Measurements from ENCODE around the gene TTC17. TPM values are rescaled to one million over a fixed set of nuclear protein-coding genes. Genes with fewer than 3 reads are reported as not detected.
"Not testable (repeated sequence)": the region's sequence is repeated elsewhere in the genome, so short reads cannot be mapped to it uniquely, and the experiment has no call there.

The TTC17 gene, protein sequence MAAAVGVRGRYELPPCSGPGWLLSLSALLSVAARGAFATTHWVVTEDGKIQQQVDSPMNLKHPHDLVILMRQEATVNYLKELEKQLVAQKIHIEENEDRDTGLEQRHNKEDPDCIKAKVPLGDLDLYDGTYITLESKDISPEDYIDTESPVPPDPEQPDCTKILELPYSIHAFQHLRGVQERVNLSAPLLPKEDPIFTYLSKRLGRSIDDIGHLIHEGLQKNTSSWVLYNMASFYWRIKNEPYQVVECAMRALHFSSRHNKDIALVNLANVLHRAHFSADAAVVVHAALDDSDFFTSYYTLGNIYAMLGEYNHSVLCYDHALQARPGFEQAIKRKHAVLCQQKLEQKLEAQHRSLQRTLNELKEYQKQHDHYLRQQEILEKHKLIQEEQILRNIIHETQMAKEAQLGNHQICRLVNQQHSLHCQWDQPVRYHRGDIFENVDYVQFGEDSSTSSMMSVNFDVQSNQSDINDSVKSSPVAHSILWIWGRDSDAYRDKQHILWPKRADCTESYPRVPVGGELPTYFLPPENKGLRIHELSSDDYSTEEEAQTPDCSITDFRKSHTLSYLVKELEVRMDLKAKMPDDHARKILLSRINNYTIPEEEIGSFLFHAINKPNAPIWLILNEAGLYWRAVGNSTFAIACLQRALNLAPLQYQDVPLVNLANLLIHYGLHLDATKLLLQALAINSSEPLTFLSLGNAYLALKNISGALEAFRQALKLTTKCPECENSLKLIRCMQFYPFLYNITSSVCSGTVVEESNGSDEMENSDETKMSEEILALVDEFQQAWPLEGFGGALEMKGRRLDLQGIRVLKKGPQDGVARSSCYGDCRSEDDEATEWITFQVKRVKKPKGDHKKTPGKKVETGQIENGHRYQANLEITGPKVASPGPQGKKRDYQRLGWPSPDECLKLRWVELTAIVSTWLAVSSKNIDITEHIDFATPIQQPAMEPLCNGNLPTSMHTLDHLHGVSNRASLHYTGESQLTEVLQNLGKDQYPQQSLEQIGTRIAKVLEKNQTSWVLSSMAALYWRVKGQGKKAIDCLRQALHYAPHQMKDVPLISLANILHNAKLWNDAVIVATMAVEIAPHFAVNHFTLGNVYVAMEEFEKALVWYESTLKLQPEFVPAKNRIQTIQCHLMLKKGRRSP
- total RNA-seq, result 127 TPM

DNA sequence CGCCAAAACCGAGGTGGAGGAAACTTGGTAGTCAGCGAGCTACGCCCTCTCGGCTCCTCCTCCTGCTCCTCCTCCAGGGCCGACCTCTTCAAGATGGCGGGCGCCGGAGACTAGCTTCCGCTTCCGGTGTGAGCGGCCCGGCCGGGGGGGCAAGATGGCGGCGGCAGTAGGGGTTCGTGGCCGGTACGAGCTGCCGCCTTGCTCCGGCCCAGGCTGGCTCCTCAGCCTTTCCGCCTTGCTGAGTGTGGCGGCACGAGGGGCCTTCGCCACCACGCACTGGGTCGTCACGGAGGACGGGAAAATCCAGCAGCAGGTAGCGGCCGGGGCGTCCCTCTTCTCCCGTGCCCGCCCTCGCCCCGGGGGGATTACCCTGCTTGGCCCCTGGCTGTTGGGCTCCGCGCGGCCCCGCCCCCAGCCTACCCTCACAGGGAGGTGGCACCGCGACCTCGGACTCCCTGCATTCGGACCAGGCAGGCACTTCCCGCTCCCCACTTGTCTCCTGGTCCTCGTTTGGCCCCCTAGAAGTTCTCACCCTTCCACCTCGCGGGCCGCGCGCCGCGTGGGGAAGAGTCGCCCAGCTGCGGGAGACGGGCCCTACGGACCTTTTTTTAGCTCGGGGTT is at the start of gene TTC17:
TSS of gene TTC17 (plus strand) at position 120 of the 621 bp plus-strand sequence. CDS start at position 155, 35 bp downstream.
- peak; percentile 97 for DNase-seq

DNA sequence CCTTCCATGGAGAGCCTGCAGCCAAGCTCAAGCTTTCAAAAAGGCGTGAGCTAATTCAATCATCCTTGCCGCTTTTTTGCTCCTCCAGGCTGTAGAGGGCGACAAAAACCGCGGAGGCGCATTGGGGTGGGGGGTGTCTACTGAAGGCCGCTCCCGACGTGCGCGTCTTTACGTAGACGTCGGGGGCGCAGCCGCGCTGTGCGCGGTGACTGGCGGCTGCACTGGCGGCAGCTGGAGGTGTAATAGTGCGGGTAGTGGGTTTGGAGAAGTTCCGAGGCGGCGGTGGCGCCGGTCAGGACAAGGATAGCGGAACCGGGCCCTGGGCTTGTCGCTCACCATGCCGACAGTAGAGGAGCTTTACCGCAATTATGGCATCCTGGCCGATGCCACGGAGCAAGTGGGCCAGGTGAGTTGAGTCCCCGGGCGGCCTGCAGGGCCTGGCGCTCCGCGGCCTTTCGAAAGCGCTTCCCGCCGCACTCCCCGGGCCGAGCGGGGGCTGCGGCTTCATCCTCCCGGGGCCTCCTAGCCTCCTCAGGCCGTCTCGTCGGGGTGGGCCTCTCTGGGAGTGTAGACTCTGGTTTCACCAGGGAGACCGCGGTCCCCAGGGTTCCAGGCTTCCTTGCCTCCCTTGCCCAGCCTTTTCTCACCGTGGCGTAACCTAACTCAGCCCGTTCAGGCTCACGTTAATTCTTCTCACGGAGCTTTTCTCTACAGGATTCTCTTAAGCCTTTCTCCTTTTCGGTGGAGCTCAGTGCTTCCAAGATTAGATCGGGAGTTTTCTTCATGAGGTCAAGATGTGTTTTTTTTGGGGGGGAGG is 46.7 kb upstream of the TTC17 start, which contains the start of gene API5:
TSS of gene API5 (plus strand) at position 206 of the 817 bp plus-strand sequence. CDS start at position 338, 132 bp downstream.
- peak; percentile 98 for DNase-seq

GRCh38 chr11:43315966-43316365 is 42.8 kb upstream of the TTC17 start:
- DNase-seq, result no peak

- DNase-seq, result no peak
Observed at GRCh38 chr11:43316451-43316850, 42.3 kb upstream of the TTC17 start.

GRCh38 chr11:43327987-43328386 is 30.7 kb upstream of the TTC17 start:
- no peak for DNase-seq

DNA sequence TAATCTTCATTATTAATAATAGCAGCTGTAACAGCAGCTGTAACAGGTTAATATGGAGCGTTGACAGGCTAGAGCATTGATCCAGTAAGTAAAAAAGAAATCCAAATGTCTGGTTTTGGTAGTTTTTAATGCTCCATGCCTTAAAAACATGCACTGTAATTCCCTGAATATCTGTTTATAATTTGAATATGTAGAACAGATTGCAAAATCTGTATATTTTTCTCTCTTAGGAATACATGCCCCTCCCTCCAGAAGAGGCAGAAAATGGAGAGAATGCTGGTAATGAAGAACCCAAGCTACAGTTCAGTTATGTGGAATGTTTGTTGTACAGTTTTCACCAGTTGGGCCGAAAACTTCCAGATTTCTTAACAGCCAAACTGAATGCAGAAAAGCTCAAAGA is 30.2 kb upstream of the TTC17 start:
- DNase-seq, result no peak

DNA sequence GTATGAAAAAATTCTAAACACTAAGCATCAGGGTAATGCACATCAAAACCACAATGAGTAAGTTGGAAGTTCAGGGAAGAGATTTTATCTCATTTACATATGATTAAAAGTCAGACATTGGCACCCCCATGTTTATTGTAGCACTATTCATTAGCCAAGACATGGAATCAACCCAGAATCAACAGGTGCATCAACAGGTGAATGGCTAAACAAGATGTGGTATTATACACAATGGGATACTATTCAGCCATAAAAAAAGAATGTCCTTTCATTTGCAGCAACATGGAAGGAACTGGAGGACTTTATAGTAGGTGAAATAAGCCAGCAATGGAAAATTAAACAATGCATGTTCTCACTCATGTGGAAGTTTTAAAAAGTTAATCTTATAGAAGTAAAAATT is 17.6 kb upstream of the TTC17 start:
- DNase-seq, result no peak

- DNase-seq, result not testable (repeated sequence)
Observed at GRCh38 chr11:43351426-43351825, 7.3 kb upstream of the TTC17 start.

GRCh38 chr11:43354311-43354710 is 4.4 kb upstream of the TTC17 start:
- no peak for DNase-seq

- DNase-seq, result no peak
Observed at GRCh38 chr11:43356336-43356735, 2.4 kb upstream of the TTC17 start.

GRCh38 chr11:43358279-43358800 is 380 bp upstream of the TTC17 start:
- no peak for DNase-seq

GRCh38 chr11:43359422-43359818 is 700 bp downstream of the TTC17 start:
- DNase-seq, result peak; percentile 48

DNA sequence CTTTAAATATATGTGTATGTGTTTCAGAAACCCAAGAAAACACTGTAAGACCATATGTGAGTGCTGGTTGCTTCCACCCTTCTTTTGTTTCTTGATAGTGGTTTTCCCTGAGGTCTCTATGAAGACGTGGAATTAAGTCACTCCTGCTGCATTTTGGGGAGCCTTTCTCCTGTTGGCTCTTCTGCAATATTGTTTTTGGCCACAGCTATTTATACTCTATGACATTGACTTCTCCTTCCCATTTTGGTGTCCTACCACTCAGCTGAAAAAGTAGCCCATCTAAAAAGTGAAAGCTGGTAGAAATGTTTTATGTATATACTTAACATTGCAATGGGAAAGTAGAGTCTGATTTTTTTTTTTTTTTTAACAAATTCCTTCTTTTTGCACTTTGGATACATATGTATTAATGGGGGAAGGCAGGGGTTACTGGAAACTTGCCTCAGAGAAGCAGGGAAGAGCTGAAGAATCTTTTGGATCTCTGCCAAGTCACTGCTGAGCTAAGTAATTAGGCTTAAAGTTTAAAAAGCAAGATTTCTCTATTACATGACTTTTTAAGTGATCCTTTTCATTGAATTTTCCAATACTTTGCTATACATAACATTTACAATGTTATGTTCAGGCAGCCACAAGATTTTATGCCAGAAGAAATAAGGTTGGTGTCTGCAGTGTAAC is 1.8 kb downstream of the TTC17 start:
- DNase-seq, result peak; percentile 32

GRCh38 chr11:43366677-43367076 is 8.0 kb downstream of the TTC17 start:
- no peak for DNase-seq

DNA sequence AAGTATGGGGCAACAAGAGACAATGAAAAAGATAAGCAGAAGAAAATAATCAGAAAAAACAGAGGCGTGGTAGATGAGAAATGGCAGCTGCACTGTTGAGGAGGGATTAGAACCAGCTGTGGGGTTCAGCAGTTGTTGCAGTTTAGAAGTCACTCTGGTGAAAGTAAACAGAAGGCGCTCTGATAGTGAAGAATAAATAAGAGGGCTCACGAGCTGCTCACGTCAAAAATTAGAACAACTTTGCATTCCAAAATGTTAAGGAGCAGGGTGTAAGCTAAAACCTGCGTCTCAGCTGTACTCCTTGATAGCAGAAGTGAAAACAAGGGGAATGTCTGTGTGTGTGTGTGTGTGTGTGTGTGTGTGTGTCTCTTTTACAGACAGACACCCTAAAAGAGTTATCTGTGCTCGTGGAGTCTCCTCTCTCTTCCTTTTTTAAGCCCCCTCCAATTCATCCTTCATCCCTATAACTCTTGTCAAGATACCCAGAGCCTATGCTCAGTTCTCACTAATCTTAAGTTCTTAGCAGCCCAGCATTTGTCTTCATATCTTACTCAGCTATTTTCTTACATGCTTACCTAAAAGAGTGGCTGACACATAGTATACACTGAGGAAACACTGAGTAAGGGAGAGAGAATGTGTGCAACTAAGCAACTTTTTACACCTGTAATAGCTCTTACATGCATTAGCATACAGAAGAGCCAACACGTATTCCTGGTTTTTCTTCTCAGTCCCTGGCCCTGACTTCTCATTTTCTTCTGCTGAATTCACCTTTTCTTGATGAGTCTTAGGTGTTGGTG is 8.9 kb downstream of the TTC17 start:
- peak; percentile 79 for DNase-seq

DNA sequence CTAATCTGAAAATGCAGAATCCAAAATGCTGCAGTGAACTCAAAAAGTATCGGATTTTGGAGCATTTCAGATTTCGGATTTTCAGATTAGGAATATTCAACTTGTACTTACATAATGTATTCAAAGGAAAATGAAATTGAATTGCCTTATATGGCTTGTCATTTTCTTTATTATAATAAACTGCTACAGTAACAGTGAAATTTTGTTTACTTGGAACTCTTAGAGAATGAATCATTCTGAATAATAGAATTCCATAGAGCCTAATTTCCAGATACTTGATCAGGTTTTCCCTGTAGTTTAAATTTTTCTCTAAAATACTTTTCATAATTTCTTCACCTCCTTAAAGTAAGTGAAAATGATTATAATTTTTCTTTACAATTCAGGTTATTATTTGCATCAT is 17.3 kb downstream of the TTC17 start:
- DNase-seq, result no peak

DNA sequence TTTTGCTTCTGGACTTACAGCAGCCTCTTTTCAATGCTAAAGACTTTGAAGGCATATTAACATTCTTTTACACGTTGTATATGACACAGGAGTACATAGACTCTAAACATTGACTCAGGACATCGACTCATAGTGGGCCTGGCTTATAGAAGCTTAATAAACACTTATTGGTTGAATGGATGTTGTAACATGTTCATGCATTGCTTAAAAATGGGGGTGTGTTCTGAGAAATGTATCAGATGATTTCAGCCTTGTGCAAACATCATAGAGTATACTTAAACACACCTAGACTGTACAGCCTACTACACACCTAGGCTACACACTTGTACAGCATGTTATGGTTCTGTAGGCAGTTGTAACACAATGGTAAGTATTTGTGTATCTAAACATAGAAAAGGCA is 17.9 kb downstream of the TTC17 start:
- DNase-seq, result peak; percentile 4

GRCh38 chr11:43377389-43377788 is 18.7 kb downstream of the TTC17 start:
- no peak for DNase-seq

DNA sequence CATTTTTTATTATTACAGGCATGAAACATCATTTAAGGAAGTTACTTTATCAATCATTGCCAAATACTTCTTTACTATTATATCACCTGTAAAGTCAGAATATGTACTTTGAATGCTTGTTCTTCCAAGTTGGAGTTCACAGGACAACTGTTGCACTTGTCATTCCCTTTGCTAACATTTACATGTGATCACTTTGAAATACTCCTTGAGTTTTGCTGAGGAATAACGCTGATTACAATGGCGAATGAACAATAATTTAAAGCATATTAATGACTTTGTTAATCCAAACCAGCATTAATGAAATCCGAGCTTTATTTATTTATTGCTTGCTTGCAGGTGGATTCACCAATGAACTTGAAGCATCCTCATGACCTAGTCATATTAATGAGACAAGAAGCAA is 20.2 kb downstream of the TTC17 start:
- no peak for DNase-seq

DNA sequence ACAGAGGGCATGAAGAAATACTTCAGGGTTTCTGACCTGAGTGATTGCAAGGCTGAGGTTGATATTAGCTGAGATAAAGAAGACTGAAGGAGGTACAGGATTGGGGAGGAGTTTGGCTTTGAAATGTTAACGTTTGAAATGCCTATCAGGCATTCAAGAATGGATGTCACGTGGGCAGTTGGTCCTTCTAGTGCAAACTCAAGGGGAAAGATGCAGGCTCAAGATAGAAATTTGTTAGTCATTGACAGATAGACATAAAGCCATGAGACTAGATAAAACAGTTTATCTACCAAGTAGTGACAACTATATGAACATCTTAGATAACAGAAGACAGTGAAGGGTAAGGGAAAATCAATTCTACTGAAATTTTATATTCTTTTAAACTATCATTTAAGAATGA is 23.1 kb downstream of the TTC17 start:
- no peak for DNase-seq

Measured in tongue (tissue), 2 donors.